SK-N-SH (cell line): ENCODE measurements around the gene SLC22A23. TPM values are rescaled to one million over a fixed set of nuclear protein-coding genes. Genes with fewer than 3 reads are reported as not detected.
A peak's percentile ranks its signal among the peaks of the same experiment; 100 is the strongest.

Experiments used
- CTCF ChIA-PET: fragments of 300-600, 350-600 bp; formaldehyde crosslinking; extraction: SDS; loops from one replicate; lab custom pipeline; 2021; lab: Yijun Ruan, JAX
- POLR2A ChIA-PET: fragments of 350-600 bp; sonication (Branson Sonifier 250); formaldehyde crosslinking; extraction: SDS; loops from one replicate; lab custom pipeline; 2020; ENCODE audit warnings: antibody characterized with exemption, inconsistent platforms; lab: Yijun Ruan, JAX
- DNase-seq: peaks from one replicate; pipeline ENCODE4 v3.0.0; 2012
- H2AFZ ChIP-seq: fragments of 200-600 bp; sonication (generic); 2 replicates; pipeline ENCODE4 v1.8.1; 2016; ENCODE audit warnings: antibody characterized with exemption, mild to moderate bottlenecking, low read depth
- H3F3A ChIP-seq: fragments of 200-600 bp; sonication (generic); replicated peaks from 2 replicates; pipeline ENCODE3; 2016; ENCODE audit warnings: antibody characterized with exemption, mild to moderate bottlenecking; ENCODE audit not compliant: insufficient read depth
- H3K27ac ChIP-seq, 2 experiments: fragments of 200-500 bp in 1 of 2; fragments of 200-600 bp in 1 of 2; sonication (Bioruptor generic) in 1 of 2; sonication (generic), shearing (Covaris generic) in 1 of 2; 2 replicates each; pipeline versions ENCODE4 v1.5.1 to v1.6.1; 2014 to 2016; ENCODE audit warnings: low read depth in 2 of 2, inconsistent platforms in 1 of 2, low read length in 1 of 2, mild to moderate bottlenecking in 1 of 2, mixed read lengths in 1 of 2
- H3K27me3 ChIP-seq: fragments of 200-600 bp; sonication (generic), shearing (Covaris generic); 2 replicates; pipeline ENCODE4 v1.6.1; 2016; ENCODE audit warnings: mixed run types; ENCODE audit not compliant: insufficient read depth
- H3K36me3 ChIP-seq, 2 experiments: fragments of 200-500 bp in 1 of 2; fragments of 200-600 bp in 1 of 2; sonication (Bioruptor generic) in 1 of 2; sonication (generic) in 1 of 2; replicated peaks in 1 of 2; 2 replicates each; pipeline versions ENCODE3 to v1.5.1; 2014 to 2016; ENCODE audit warnings: low read length in 1 of 2, mild to moderate bottlenecking in 1 of 2; ENCODE audit not compliant: insufficient read depth in 2 of 2, control insufficient read depth in 1 of 2
- H3K4me1 ChIP-seq, 2 experiments: fragments of 200-500 bp in 1 of 2; fragments of 200-600 bp in 1 of 2; sonication (Bioruptor generic) in 1 of 2; sonication (generic), shearing (Covaris generic) in 1 of 2; 2 replicates each; pipeline versions ENCODE4 v1.5.1 to v1.6.1; 2014 to 2016; ENCODE audit warnings: low read depth in 1 of 2, low read length in 1 of 2, mixed run types in 1 of 2; ENCODE audit not compliant: insufficient read depth in 2 of 2, control insufficient read depth in 1 of 2
- H3K4me2 ChIP-seq: fragments of 200-600 bp; sonication (generic), shearing (Covaris generic); 2 replicates; pipeline ENCODE4 v1.6.1; 2017; ENCODE audit warnings: mixed run types
- H3K4me3 ChIP-seq, 2 experiments: fragments of 200-500 bp in 1 of 2; fragments of 200-600 bp in 1 of 2; sonication (Bioruptor generic) in 1 of 2; sonication (generic), shearing (Covaris generic) in 1 of 2; 2 replicates each; pipeline versions ENCODE4 v1.5.1 to v1.8.1; 2014 to 2016; ENCODE audit warnings: low read depth in 2 of 2, inconsistent platforms in 1 of 2, low read length in 1 of 2, mild to moderate bottlenecking in 1 of 2, mixed read lengths in 1 of 2, moderate library complexity in 1 of 2
- H3K79me2 ChIP-seq: fragments of 200-600 bp; sonication (generic); 2 replicates; pipeline ENCODE4 v1.8.1; 2017; ENCODE audit warnings: mild to moderate bottlenecking; ENCODE audit not compliant: insufficient read depth
- H3K9ac ChIP-seq: fragments of 200-600 bp; sonication (generic); 2 replicates; pipeline ENCODE4 v1.6.1; 2017; ENCODE audit warnings: mixed run types
- H3K9me2 ChIP-seq: fragments of 200-600 bp; sonication (generic); 2 replicates; pipeline ENCODE4 v1.6.1; 2017; ENCODE audit warnings: mixed run types
- H3K9me3 ChIP-seq: fragments of 200-600 bp; sonication (generic); 2 replicates; pipeline ENCODE4 v1.6.1; 2017; ENCODE audit warnings: mixed run types, mild to moderate bottlenecking, moderate library complexity
- H4K20me1 ChIP-seq: fragments of 200-600 bp; sonication (generic); 2 replicates; pipeline ENCODE4 v1.6.1; 2017; ENCODE audit warnings: mild to moderate bottlenecking, mixed run types; ENCODE audit not compliant: insufficient read depth
- CHD2 ChIP-seq: fragments of 150-350 bp; IDR thresholded peaks from 2 replicates; pipeline ENCODE4 v1.6.1; 2018; ENCODE audit warnings: low read length; ENCODE audit not compliant: partially characterized antibody
- CTCF ChIP-seq: fragments of 200-600 bp; sonication (generic); IDR thresholded peaks from 2 replicates; pipeline ENCODE4 v1.6.1; 2017; ENCODE audit warnings: antibody characterized with exemption, mild to moderate bottlenecking, moderate library complexity
- FOSL2 ChIP-seq: IDR thresholded peaks from 2 replicates; pipeline ENCODE4 v1.4.0; 2012; ENCODE audit warnings: low read depth, mild to moderate bottlenecking, moderate library complexity, borderline replicate concordance
- FOXM1 ChIP-seq: IDR thresholded peaks from 2 replicates; pipeline ENCODE4 v1.4.0; 2012; ENCODE audit warnings: low read depth, mild to moderate bottlenecking
- GATA2 ChIP-seq: sonication (generic); formaldehyde crosslinking; IDR thresholded peaks from 2 replicates; pipeline ENCODE4 v1.5.0; 2020; ENCODE audit warnings: mild to moderate bottlenecking, missing genetic modification reagents
- IRF3 ChIP-seq: fragments of 150-350 bp; IDR thresholded peaks from 2 replicates; pipeline ENCODE4 v1.6.1; 2016; ENCODE audit warnings: mild to moderate bottlenecking, low read depth, low read length
- NFIC ChIP-seq: IDR thresholded peaks from 2 replicates; pipeline ENCODE4 v1.4.0; 2012; ENCODE audit warnings: borderline replicate concordance
- PBX3 ChIP-seq: IDR thresholded peaks from 2 replicates; pipeline ENCODE4; 2012
- RAD21 ChIP-seq: IDR thresholded peaks from 2 replicates; pipeline ENCODE4 v1.6.1; 2012; ENCODE audit warnings: mild to moderate bottlenecking, low read length
- RCOR1 ChIP-seq: fragments of 150-350 bp; IDR thresholded peaks from 2 replicates; pipeline ENCODE4 v1.6.1; 2017; ENCODE audit warnings: antibody characterized with exemption, low read length
- REST ChIP-seq: IDR thresholded peaks from 2 replicates; pipeline ENCODE4 v1.6.1; 2012; ENCODE audit warnings: mild to moderate bottlenecking, low read depth, low read length, moderate library complexity
- RFX5 ChIP-seq: IDR thresholded peaks from 2 replicates; pipeline ENCODE4 v1.6.1; 2012; ENCODE audit warnings: mild to moderate bottlenecking, improper control_type of control experiment, low read length
- SIN3A ChIP-seq: IDR thresholded peaks from 2 replicates; pipeline ENCODE4 v1.6.1; 2012; ENCODE audit warnings: low read depth, mild to moderate bottlenecking, low read length, moderate library complexity, borderline replicate concordance
- TAF1 ChIP-seq: IDR thresholded peaks from 2 replicates; pipeline ENCODE4 v1.6.1; 2012; ENCODE audit warnings: low read depth, mild to moderate bottlenecking, low read length, moderate library complexity, borderline replicate concordance
- TCF12 ChIP-seq: IDR thresholded peaks from 2 replicates; pipeline ENCODE4 v1.4.0; 2012
- WGBS: methylation state at CpG from one replicate; pipeline ENCODE4 v1.1.6; 2017; ENCODE audit warnings: low lambda C conversion rate; 5-methylcytosine and 5-hydroxymethylcytosine counted together
- polyA plus RNA-seq, 3 experiments: library from polyadenylated mRNA; depleted of rRNA; stranded (reverse); fragments of >200 nt; gene quantifications; 2 replicates each; pipeline ENCODE4 v1.2.3, GENCODE V29; 2012

The SLC22A23 gene
- polyA plus RNA-seq, 1 of the 3 experiments (the other 2 are of a cell fraction), result not detected

- TF ChIP-seq TAF1, result no peak
- no peak for TF ChIP-seq FOXM1
- TF ChIP-seq SIN3A, result no peak
Measured at GRCh38 chr6:3296078-3296477, 160.8 kb downstream of the SLC22A23 start (continued).

- no peak overlapping the region for H3K9ac ChIP-seq
- H3K4me2 ChIP-seq, result no peak overlapping the region
- no peak overlapping the region for H3K27ac ChIP-seq
- H4K20me1 ChIP-seq, result no peaks in the 10 kb centered on the region
- TF ChIP-seq FOSL2 (no peak), NFIC (no peak), RAD21 (peak; percentile 22; the same call in 1 of the 2 replicates)
- TF ChIP-seq, all 33 proteins: peak for 1
- POLR2A ChIA-PET, result interaction anchor here (0.6 to 1.2 kb wide), 2 partner anchors 12 to 27 kb away, joined by 3 to 4 read pairs; no protein-coding TSS in a partner anchor
- Histone ChIP-seq H3F3A (no peaks in the 10 kb centered on the region), H3K4me1 (peaks cover 0 to 11% of the 10 kb centered on the region in 2 experiments; a peak in 1 of 4 replicates), H3K79me2 (no peaks in the 10 kb centered on the region), H3K27me3 (peaks cover 10% of the 10 kb centered on the region; the same call in 1 of the 2 replicates), H2AFZ (no peak overlapping the region), H3K9me2 (no peaks in the 10 kb centered on the region), H3K9me3 (no peaks in the 10 kb centered on the region), H3K36me3 (no peaks in the 10 kb centered on the region), H3K4me3 (no peak overlapping the region)
- 61% methylated on average over 25 of the region's 29 CpGs for WGBS
- CTCF ChIA-PET, result interaction anchor here (0.6 to 3.6 kb wide), 5 partner anchors 11 to 834 kb away, joined by 3 to 25 read pairs (median 3); no protein-coding TSS in a partner anchor
- DNase-seq, result peak; percentile 52
Measured at GRCh38 chr6:3294921-3295871, 161.7 kb downstream of the SLC22A23 start.

GRCh38 chr6:3294396-3294795 is 162.5 kb downstream of the SLC22A23 start:
- Histone ChIP-seq H3K79me2 (no peaks in the 10 kb centered on the region), H3K36me3 (no peaks in the 10 kb centered on the region), H4K20me1 (no peaks in the 10 kb centered on the region), H3K9me3 (no peaks in the 10 kb centered on the region), H3K4me2 (no peak overlapping the region), H3K27me3 (peaks cover 10% of the 10 kb centered on the region; the same call in 1 of the 2 replicates), H3K9ac (no peak overlapping the region)
- no peak for DNase-seq
- POLR2A ChIA-PET, result no interaction called here
- TF ChIP-seq IRF3 (no peak), REST (no peak), RFX5 (no peak), RCOR1 (no peak), CTCF (no peak), GATA2 (CRISPR knock-in tag) (no peak), SIN3A (no peak), FOXM1 (no peak), CHD2 (no peak), PBX3 (no peak), TCF12 (no peak)
- TF ChIP-seq, all 33 proteins: peak for 0
- H3F3A ChIP-seq, result no peaks in the 10 kb centered on the region
- whole genome bisulfite sequencing, result 56% methylated on average over 4 of the region's 8 CpGs
- H3K9me2 ChIP-seq, result no peaks in the 10 kb centered on the region
- no peak overlapping the region for H2AFZ ChIP-seq
- H3K4me3 ChIP-seq, result no peak overlapping the region
- peaks cover 0 to 11% of the 10 kb centered on the region in 2 experiments; a peak in 1 of 4 replicates for H3K4me1 ChIP-seq
- H3K27ac ChIP-seq, result no peak overlapping the region
- CTCF ChIA-PET, result interaction anchor here (3.6 kb wide), 1 partner anchor 438 kb away, joined by 25 read pairs; no protein-coding TSS in a partner anchor
